Measurements from ENCODE around the gene OOSP4A.

Gene OOSP4A

GRCh38 chr11:59931688-59932087 is 32.1 kb upstream of the OOSP4A start:
- no peak for TF ChIP-seq CTCF (IDR thresholded peaks at IDR 0.05)
- Histone ChIP-seq H2AFZ (no peak overlapping the region), H3K4me1 (no peaks in the 10 kb centered on the region), H3K4me3 (ENCODE audit: low read depth, low read length) (no peak overlapping the region), H3K9me3 (ENCODE audit: control insufficient read depth, low read length) (no peaks in the 10 kb centered on the region), H3K4me2 (ENCODE audit: low read length) (no peak overlapping the region), H3K27me3 (ENCODE audit: control insufficient read depth, insufficient read depth, low read length) (no peaks in the 10 kb centered on the region), H3K36me3 (ENCODE audit: control insufficient read depth, insufficient read depth, low read length) (no peaks in the 10 kb centered on the region), H3K27ac (no peak overlapping the region), H3K79me2 (no peaks in the 10 kb centered on the region), H3K9ac (no peak overlapping the region)

- H3K79me2 ChIP-seq: no peaks in the 10 kb centered on the region
- H2AFZ ChIP-seq: no peak within 1 kb of the TSS
Observed at GRCh38 chr11:59938132-59938531, 25.7 kb upstream of the OOSP4A start, which contains the start of gene OOSP1. TSS of gene OOSP1 (plus strand) at chr11:59938432. CDS start at chr11:59938455, 23 bp downstream.

GRCh38 chr11:59938718-59939117 is 25.1 kb upstream of the OOSP4A start:
- no peaks in the 10 kb centered on the region for H3K9me3 ChIP-seq (ENCODE audit: control insufficient read depth, low read length)
- no peak for TF ChIP-seq CTCF (IDR thresholded peaks at IDR 0.05)
- no peak overlapping the region for H3K4me2 ChIP-seq (ENCODE audit: low read length)
- H3K27ac ChIP-seq: no peak overlapping the region
- H3K4me3 ChIP-seq (ENCODE audit: low read depth, low read length): no peak overlapping the region
- H3K79me2 ChIP-seq: no peaks in the 10 kb centered on the region
- H3K4me1 ChIP-seq: no peaks in the 10 kb centered on the region
- H3K27me3 ChIP-seq (ENCODE audit: control insufficient read depth, insufficient read depth, low read length): no peaks in the 10 kb centered on the region
- H2AFZ ChIP-seq: no peak overlapping the region
- H3K9ac ChIP-seq: no peak overlapping the region
- no peaks in the 10 kb centered on the region for H3K36me3 ChIP-seq (ENCODE audit: control insufficient read depth, insufficient read depth, low read length)

More at GRCh38 chr11:59938132-59938531, 25.7 kb upstream of the OOSP4A start, which contains the start of gene OOSP1:
- Histone ChIP-seq H3K9me3 (ENCODE audit: control insufficient read depth, low read length) (no peaks in the 10 kb centered on the region), H3K27me3 (ENCODE audit: control insufficient read depth, insufficient read depth, low read length) (no peaks in the 10 kb centered on the region), H3K4me2 (ENCODE audit: low read length) (no peak within 1 kb of the TSS), H3K9ac (no peak within 1 kb of the TSS), H3K4me3 (ENCODE audit: low read depth, low read length) (no peak within 1 kb of the TSS), H3K36me3 (ENCODE audit: control insufficient read depth, insufficient read depth, low read length) (no peaks in the 10 kb centered on the region), H3K27ac (no peak within 1 kb of the TSS), H3K4me1 (no peaks in the 10 kb centered on the region)
- no peak for TF ChIP-seq CTCF (IDR thresholded peaks at IDR 0.05)

- Histone ChIP-seq H3K9me3 (ENCODE audit: control insufficient read depth, low read length) (no peaks in the 10 kb centered on the region), H3K27ac (no peak overlapping the region), H3K27me3 (ENCODE audit: control insufficient read depth, insufficient read depth, low read length) (no peaks in the 10 kb centered on the region), H3K9ac (no peak overlapping the region), H3K4me2 (ENCODE audit: low read length) (no peak overlapping the region), H3K36me3 (ENCODE audit: control insufficient read depth, insufficient read depth, low read length) (no peaks in the 10 kb centered on the region), H3K79me2 (no peaks in the 10 kb centered on the region), H2AFZ (no peak overlapping the region), H3K4me3 (ENCODE audit: low read depth, low read length) (no peak overlapping the region), H3K4me1 (no peaks in the 10 kb centered on the region)
- TF ChIP-seq CTCF (IDR thresholded peaks at IDR 0.05): no peak
Observed at GRCh38 chr11:59939482-59939881, 24.4 kb upstream of the OOSP4A start.

GRCh38 chr11:59941091-59941490 is 22.7 kb upstream of the OOSP4A start:
- TF ChIP-seq CTCF (IDR thresholded peaks at IDR 0.05): no peak
- H3K36me3 ChIP-seq (ENCODE audit: control insufficient read depth, insufficient read depth, low read length): no peaks in the 10 kb centered on the region
- no peaks in the 10 kb centered on the region for H3K4me1 ChIP-seq
- H2AFZ ChIP-seq: no peak overlapping the region
- no peaks in the 10 kb centered on the region for H3K79me2 ChIP-seq
- no peak overlapping the region for H3K4me3 ChIP-seq (ENCODE audit: low read depth, low read length)
- no peaks in the 10 kb centered on the region for H3K27me3 ChIP-seq (ENCODE audit: control insufficient read depth, insufficient read depth, low read length)
- H3K9me3 ChIP-seq (ENCODE audit: control insufficient read depth, low read length): no peaks in the 10 kb centered on the region
- H3K27ac ChIP-seq: no peak overlapping the region
- no peak overlapping the region for H3K4me2 ChIP-seq (ENCODE audit: low read length)
- no peak overlapping the region for H3K9ac ChIP-seq

Measured in parathyroid adenoma (tissue), 2 donors.